A549 (cell line): ENCODE measurements around the gene OBSCN.

Source experiments
- BHLHE40 ChIP-seq: IDR thresholded peaks from 2 replicates; pipeline ENCODE4 v1.6.1; 2012; ENCODE audit warnings: low read depth, low read length, inconsistent platforms
- MAFK ChIP-seq: fragments of 450-650 bp; IDR thresholded peaks from 2 replicates; pipeline ENCODE4 v1.6.1; 2014; ENCODE audit not compliant: partially characterized antibody
- POLR2A ChIP-seq: IDR thresholded peaks from 2 replicates; pipeline ENCODE4 v1.6.1; 2012; ENCODE audit warnings: mild to moderate bottlenecking, low read length
- RAD21 ChIP-seq, 2 experiments: fragments of >200 bp in 1 of 2; sonication (Bioruptor Twin) in 1 of 2; formaldehyde crosslinking in 1 of 2; IDR thresholded peaks in 1 of 2; conservative IDR thresholded peaks in 1 of 2; 2 replicates in 1 of 2; 3 replicates in 1 of 2; pipeline ENCODE4 v1.6.1; 2012 to 2018; ENCODE audit warnings: inconsistent platforms in 1 of 2
- TF ChIP-seq, protein P1 (sequence below): fragments of 450-650 bp; IDR thresholded peaks from 2 replicates; pipeline ENCODE4 v1.6.1; 2014; ENCODE audit warnings: antibody characterized with exemption
- TF ChIP-seq, protein P2 (sequence below): fragments of >200 bp; sonication (Bioruptor Twin); formaldehyde crosslinking; IDR thresholded peaks from 3 replicates; pipeline ENCODE4 v1.5.1; 2016
- TF ChIP-seq, protein P3 (sequence below): IDR thresholded peaks from 2 replicates; pipeline ENCODE4 v1.6.1; 2012
- TF ChIP-seq, protein P4 (sequence below): fragments of 200-600 bp; sonication (generic); IDR thresholded peaks from 2 replicates; pipeline ENCODE4 v1.6.1; 2016; ENCODE audit warnings: antibody characterized with exemption, mild to moderate bottlenecking, moderate library complexity

DNA sequence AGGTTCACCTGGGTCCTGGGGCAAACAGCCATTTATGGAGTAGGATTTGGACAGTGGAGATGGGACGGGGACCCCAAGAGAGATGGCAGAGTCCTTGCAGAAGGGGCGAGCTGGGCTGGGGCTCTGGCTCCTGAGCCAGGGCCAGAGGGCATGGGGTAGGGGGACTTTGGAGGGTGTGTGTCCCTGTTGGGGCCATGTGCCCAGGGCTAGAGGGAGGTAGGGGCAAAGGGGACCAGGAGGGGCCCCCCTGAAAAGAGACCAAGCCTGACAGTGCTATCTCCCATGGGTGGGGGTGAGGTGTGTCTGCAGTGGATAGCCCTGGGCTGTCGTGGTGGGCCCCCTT is 106.4 kb downstream of the OBSCN start:
- TF ChIP-seq, protein P1, sequence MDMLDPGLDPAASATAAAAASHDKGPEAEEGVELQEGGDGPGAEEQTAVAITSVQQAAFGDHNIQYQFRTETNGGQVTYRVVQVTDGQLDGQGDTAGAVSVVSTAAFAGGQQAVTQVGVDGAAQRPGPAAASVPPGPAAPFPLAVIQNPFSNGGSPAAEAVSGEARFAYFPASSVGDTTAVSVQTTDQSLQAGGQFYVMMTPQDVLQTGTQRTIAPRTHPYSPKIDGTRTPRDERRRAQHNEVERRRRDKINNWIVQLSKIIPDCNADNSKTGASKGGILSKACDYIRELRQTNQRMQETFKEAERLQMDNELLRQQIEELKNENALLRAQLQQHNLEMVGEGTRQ = no peak
- TF ChIP-seq, protein P2, sequence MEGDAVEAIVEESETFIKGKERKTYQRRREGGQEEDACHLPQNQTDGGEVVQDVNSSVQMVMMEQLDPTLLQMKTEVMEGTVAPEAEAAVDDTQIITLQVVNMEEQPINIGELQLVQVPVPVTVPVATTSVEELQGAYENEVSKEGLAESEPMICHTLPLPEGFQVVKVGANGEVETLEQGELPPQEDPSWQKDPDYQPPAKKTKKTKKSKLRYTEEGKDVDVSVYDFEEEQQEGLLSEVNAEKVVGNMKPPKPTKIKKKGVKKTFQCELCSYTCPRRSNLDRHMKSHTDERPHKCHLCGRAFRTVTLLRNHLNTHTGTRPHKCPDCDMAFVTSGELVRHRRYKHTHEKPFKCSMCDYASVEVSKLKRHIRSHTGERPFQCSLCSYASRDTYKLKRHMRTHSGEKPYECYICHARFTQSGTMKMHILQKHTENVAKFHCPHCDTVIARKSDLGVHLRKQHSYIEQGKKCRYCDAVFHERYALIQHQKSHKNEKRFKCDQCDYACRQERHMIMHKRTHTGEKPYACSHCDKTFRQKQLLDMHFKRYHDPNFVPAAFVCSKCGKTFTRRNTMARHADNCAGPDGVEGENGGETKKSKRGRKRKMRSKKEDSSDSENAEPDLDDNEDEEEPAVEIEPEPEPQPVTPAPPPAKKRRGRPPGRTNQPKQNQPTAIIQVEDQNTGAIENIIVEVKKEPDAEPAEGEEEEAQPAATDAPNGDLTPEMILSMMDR = no peak
- TF ChIP-seq POLR2A (no peak), BHLHE40 (no peak), MAFK (no peak), RAD21 (conservative IDR thresholded peaks at IDR 0.05 in 1 of 2, IDR thresholded peaks at IDR 0.05 in 1 of 2) (no peak)
- TF ChIP-seq, protein P3, sequence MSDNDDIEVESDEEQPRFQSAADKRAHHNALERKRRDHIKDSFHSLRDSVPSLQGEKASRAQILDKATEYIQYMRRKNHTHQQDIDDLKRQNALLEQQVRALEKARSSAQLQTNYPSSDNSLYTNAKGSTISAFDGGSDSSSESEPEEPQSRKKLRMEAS = no peak
- TF ChIP-seq, protein P4, sequence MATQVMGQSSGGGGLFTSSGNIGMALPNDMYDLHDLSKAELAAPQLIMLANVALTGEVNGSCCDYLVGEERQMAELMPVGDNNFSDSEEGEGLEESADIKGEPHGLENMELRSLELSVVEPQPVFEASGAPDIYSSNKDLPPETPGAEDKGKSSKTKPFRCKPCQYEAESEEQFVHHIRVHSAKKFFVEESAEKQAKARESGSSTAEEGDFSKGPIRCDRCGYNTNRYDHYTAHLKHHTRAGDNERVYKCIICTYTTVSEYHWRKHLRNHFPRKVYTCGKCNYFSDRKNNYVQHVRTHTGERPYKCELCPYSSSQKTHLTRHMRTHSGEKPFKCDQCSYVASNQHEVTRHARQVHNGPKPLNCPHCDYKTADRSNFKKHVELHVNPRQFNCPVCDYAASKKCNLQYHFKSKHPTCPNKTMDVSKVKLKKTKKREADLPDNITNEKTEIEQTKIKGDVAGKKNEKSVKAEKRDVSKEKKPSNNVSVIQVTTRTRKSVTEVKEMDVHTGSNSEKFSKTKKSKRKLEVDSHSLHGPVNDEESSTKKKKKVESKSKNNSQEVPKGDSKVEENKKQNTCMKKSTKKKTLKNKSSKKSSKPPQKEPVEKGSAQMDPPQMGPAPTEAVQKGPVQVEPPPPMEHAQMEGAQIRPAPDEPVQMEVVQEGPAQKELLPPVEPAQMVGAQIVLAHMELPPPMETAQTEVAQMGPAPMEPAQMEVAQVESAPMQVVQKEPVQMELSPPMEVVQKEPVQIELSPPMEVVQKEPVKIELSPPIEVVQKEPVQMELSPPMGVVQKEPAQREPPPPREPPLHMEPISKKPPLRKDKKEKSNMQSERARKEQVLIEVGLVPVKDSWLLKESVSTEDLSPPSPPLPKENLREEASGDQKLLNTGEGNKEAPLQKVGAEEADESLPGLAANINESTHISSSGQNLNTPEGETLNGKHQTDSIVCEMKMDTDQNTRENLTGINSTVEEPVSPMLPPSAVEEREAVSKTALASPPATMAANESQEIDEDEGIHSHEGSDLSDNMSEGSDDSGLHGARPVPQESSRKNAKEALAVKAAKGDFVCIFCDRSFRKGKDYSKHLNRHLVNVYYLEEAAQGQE = no peak
